ENCODE data around the gene DLX6.

GRCh38 chr7:96992192-96993005 is 13.0 kb upstream of the DLX6 start:
- TF ChIP-seq CTCF (IDR thresholded peaks at IDR 0.05) (no peak), POLR2A (IDR thresholded peaks at IDR 0.05) (no peak)
